ENCODE data around the gene RASSF3.
A peak's percentile ranks its signal among the peaks of the same experiment; 100 is the strongest.
"Not testable (repeated sequence)": the region's sequence is repeated elsewhere in the genome, so short reads cannot be mapped to it uniquely, and the experiment has no call there.

RASSF3 gene

DNA sequence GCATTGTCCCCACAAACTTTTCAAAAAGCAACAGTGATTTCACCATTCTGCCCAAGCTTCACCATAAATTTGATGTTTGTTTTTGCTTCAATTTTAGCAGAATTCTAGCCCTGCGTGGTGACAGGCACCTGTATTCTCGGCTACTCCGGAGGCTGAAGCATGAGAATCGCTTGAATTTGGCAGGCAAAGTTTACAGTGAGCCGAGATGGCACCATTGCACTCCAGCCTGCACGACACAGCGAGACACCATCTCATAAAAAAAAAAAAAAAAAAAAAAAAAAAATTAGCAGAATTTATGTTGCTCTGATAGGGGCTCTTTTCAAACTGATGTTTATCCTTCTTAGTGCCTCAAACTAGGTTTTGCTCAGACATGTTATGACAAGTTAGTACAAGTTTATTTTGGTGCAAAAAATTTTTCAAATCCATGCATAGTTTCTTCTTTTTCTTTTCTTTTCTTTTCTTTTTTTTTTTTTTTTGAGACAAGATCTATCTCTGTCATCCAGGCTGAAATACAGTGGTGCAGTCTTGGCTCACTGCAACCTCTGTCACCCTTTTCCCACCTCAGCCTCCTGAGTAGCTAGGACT lies 24.3 kb downstream of the RASSF3 start:
- no peak for DNase-seq (ENCODE audit: low spot score)

DNA sequence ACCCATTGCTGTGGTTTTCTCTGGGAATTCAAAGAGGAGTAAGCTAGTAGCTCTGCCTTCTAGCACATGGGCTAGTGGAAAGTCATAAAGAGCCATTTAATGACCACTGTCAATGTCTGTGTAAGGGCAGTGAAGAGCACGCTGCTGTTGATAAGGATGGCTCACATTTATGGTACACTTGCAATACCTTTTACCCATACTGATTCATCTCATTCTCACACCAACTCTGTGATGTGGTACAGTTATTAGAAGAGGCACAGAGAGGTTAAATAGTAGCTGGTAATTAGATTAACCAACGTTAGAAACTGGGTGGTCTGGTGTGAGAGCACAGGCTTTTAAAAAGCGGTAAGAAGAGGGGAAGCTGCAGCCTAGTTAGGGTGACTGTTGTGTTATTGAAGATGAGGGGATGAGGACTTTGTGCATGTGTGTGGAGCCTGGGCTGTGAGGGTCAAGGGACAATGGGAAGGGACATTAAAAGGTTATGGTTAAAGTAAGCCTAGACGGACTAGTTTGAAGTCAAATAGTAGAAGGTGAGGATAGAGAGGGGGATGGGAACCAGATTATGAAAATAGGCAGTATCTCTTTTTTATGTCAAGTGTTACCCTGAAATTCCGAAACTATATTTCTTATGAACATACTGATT lies 25.2 kb downstream of the RASSF3 start:
- no peak for DNase-seq (ENCODE audit: low spot score)

DNA sequence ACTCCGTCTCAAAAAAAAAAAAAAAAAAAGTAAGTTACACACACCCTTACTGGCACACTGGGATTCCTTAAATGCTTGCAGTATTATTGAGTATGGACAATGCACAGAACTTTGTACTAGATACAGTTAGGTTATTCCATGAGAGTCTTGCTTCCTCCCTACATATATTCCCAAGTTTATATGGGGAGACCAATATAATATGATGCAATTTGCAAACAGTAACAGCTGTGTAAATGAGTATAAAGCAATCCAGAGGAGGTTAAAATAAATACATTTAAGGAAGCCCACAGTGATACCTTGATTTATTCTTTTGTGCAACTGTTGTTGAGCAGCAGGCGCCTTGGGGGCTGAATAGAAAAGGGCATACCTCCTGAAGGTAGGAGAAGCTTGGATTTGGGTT lies 26.6 kb downstream of the RASSF3 start:
- no peak for DNase-seq (ENCODE audit: low spot score)

DNA sequence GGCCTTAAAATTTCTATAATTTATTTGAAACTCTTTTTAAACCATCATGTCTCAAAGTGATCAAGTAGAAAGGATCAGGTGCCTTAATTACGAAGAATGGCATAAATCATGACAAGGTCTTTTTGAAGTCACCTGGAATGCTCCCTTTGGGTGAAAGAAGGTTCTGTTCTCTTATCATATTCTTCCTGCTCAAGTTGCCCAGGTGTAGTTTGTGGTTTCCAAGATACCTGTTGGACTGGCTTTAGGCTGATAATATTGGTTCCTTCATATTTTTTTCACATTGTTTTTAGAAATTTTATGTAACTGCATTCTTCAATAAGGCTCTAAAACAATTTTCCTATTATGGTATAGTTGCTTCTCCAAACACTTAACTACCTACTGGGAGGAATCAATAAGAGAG lies 29.2 kb downstream of the RASSF3 start:
- DNase-seq (ENCODE audit: low spot score), result no peak

DNA sequence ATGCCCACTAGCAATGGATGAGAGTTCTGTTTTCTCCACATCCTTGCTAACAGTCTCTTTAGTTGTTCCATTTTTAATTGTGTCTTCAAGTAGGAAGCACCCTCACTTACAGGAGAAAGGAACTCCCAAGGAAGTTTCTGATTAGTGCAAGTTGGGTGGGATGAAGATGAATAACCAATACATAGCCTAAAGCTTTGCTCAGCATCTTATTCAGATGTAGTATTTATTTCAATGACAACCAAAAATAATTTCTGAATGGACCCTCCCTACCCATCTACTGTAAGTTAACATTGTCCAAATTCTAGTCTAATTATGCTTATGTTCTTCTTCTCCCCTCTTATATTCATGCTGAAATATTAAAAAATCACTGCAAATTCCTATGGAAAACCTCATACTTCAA lies 36.0 kb downstream of the RASSF3 start:
- no peak for DNase-seq (ENCODE audit: low spot score)

DNA sequence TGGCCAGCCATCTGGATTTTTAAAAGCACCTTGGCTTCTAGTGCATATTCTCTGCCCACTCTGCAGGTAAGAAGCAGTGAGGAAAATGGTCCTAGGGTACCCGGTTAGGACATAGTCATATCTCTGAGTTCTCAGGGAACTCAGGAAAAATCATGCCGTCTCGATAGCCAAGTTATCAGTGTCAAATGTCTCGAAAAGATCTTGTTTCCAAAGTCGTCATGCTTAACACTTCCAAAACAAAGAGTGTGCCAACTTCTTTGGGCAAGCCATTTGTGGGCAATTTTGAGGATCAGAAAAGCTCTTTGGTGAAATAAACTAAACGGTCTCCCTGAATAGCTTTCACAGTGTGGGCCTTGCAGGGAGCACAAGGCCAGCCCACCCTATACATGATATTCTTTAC lies 39.2 kb downstream of the RASSF3 start:
- no peak for DNase-seq (ENCODE audit: low spot score)

DNA sequence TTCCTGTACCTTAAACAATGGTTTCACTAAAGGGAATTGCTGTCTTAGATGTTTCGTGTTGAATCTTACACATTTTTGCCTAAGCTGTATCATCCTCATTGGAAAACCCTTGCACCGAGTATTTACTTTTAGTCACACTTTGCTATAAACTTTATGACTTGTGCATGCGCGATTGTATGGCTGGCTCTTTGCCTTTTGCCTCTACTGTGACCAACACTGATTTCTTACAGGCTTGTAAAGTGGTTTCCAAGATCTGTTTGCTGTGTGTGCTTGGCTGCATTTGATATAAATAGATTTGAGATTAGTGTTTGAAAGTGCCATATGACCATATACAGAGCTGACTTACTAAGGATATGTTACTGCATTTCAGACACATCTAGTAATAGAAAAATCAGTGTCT lies 40.5 kb downstream of the RASSF3 start:
- no peak for DNase-seq (ENCODE audit: low spot score)

DNA sequence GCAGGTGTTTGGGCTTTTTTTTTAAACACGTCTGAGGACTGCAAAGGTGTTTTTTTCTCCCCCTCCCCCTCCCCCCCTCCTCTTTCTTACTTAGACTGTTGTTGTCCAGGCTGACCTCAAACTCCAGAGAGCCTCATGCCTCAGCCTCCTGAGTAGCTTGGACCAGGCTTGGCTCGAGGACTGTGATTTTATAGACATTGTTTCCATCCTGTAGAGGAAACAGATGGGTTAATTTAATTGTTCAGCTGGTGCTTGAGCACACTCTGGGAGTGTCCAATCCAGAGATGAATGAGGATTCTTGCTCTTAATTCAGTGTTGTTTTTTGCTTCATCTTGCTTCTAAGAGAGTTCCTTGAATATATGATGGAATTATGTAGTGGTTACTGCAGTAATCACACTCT lies 42.1 kb downstream of the RASSF3 start:
- DNase-seq (ENCODE audit: low spot score), result no peak

DNA sequence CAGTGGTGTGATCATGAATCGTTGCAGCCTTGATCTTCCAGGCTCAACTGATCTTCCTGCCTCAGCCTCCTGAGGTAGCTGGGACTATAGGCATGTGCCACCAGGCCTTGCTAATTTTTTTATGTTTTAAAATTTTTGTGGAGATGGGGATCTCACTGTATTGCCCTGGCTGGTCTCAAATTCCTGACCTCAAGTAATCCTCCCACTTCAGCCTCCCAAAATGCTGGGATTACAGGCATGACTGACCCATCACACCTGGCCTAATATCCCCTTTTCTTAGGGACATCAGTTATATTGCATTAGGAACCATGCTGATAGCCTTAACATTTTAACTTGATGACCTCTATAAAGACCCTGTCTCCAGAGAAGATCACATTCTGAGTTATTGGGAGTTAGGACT lies 42.8 kb downstream of the RASSF3 start:
- DNase-seq (ENCODE audit: low spot score), result no peak

DNA sequence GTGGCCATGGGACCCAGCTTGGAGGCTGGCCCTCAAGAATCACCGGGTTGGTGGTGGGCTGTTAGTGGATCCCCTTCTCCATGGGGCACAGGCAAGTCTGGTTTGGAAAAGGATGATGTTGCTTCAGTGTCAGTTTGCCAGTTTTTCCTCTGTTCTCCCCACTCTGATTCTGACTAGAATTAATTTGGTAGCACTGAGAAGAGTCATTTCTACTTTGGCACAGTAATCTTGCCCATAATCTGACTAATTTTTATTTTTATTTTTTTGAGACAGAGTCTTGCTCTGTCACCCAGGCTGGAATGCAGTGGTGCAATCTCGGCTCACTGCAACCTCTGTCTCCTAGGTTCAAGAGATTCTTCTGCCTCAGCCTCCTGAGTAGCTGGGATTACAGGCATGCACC lies 43.6 kb downstream of the RASSF3 start:
- not testable (repeated sequence) for DNase-seq (ENCODE audit: low spot score)

DNA sequence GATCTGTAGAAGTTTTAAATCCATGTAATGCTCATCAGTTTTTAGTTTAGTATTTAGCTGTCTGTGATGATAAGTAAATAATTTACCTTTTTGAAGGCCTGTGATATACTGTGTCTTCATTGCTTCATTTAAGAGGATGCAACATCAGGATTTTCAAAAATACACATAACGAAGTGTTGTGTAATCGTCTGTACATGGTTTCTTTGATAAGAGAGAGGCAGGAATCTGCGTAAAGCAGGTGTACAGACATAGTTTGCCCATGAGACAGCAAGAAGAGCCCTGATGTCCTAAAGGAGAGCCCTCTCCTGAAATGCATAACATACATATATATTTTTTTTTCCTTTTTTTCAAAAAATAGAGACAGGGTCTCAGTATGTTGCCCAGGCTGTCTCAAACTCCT lies 44.8 kb downstream of the RASSF3 start:
- DNase-seq (ENCODE audit: low spot score), result no peak

DNA sequence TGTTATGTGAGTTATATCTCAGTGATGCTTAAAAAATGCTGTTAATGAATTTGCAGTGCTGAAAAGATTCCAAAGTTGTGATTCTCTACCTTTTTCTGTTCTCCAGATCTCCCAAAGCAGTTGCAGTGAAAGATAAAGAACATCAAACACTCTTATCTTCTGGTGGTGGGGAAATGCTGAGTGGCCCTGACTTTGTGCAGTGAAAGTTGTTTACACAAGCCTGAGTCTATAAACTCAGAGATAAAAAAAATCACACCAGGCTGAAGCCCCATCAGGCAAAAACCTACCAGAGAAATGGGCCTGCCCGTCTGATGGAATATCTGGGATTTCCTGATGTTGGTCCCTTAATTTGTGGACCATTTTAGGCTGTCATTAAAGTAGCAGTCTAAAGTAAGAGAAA lies 46.1 kb downstream of the RASSF3 start:
- DNase-seq (ENCODE audit: low spot score), result no peak

DNA sequence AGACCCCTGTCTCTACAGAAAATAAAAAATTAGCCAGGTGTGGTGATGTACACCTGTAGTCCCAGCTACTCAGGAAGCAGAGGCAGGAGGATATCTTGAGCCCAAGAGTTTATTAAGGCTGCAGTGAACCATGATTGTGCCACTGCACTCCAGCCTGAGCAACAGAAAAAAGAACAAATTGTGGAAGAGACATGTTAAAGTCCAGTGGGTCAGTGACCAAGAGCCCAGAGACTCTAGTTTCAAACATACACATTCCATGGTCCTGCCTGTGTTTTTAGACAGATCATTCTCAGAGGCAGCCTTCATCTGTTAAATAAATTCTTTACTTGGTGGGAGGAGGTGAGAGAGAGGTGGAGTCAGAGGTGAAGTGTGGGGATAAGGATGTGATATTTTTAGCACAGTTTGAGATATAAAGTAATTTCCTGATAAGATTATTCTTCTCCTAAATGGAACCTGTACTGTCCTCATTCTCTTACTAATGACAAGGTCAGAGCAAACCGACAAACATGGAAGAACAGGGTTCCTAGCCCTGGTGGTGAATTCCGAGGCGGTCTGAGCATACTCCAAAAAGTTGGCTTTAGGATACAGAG lies 48.7 kb downstream of the RASSF3 start:
- DNase-seq (ENCODE audit: low spot score), result no peak

DNA sequence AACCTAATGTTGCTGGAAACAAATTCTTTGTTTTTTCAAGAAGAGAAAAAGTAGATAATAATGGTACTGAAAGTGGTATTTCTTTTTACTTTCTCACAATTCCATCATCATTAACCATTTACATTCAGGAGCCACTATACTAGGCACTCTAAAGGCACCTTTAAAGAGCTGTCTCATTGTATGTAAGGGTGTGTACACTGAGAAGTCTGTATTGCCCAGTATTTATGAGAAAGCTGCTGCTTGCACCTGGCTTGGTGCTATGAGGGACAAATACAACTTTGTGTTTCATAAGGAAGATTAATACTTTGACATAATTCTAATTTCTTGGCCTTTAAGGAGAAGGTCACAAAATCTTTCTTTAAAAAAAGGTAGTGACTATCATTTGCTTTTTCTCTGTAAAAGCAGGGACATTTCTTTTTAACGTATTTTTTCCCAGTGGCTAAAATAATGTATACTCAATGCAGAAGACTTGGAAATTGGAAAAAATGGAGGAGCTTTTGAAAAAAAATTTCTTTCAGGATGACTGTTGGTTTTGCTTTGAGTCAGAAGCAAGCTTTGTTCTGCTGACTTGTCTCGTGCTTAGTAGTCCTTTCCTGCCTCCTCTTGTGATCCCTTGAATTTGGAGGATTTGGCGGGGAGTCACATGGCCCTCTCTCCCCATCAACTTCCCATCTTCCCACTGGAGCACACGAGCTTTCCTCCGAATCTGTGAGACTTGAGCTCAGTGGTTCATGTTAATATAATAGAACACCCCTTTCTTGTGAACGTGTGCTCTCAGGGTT lies 50.1 kb downstream of the RASSF3 start:
- DNase-seq (ENCODE audit: low spot score), result no peak

DNA sequence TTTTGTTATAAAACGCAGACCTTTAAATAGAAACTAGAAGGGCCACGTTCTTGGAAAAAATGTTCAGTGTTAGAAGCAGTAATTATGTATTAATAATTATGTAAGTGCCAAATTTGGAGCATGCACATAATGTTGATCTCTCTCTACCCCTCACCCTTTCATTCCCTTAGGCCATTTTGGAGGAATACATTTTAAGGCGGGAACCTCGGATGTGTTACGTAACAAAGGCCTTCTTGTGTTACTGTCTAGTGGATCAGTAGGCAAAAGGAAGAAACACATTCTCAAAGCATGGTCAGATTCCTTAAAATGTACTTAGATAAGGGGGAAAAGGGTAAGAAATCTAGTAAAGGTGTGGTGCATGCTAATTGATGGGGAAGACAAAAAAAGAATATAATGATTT lies 52.7 kb downstream of the RASSF3 start:
- DNase-seq (ENCODE audit: low spot score), result no peak

DNA sequence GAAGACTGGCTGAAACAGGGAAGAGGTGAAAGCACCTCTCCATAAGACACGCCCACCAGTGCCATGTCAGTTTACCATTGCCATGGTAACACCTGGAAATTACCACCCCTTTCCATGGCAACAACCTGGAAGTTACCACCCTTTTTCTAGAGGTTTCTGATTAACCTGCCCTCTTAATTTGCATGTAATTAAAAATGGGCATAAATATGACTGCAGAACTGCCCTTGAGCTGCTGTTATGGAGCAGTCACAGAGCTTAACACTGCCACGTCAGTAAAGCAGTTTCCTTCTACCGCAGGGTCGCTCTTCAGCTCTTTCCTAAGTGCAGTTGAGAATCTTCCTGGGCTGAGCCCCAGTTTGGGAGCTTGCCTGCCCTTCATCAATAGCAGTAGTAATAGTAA lies 55.2 kb downstream of the RASSF3 start:
- peak; percentile 95 for DNase-seq (ENCODE audit: low spot score)

DNA sequence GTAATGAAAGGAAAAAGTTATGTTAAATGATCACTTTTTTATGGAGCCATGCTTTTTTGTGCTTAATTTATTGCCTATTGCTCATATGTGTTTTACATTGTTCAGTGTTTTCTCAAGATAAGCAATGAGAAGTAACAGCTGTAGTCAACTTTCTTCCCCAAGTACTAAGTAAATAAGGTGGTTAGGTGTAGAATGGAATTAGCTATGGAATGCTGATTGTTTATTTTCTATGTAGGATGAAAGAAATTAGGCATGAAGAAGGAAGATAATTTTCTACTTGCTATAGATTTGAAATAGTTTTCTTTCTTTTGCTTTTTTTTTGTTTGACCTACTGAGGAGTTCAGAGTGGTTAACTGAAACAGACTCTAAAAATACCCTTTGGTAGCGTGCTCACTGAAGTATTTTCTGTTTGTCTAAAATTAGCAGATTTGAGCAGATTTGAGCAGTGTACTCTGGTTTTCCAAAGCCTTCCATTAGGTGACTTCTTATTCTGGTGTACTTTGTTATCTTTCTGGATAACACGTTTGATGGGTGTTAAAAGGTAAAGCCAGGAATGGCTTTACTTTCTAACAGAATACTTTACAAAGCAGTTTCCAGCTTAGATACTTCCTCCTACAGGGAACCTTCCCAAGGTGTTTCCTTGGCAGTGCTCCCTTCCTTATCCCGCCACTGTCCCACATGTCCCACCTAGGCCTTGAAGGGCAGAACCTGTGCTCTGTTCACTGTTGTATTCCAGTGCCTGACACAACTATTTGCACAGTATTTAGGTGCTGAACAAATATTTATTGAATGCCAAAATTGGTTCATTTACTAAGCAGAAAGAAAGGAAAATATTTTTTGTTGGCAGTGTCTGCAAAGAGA lies 56.0 kb downstream of the RASSF3 start:
- peak; percentile 50 for DNase-seq (ENCODE audit: low spot score)

DNA sequence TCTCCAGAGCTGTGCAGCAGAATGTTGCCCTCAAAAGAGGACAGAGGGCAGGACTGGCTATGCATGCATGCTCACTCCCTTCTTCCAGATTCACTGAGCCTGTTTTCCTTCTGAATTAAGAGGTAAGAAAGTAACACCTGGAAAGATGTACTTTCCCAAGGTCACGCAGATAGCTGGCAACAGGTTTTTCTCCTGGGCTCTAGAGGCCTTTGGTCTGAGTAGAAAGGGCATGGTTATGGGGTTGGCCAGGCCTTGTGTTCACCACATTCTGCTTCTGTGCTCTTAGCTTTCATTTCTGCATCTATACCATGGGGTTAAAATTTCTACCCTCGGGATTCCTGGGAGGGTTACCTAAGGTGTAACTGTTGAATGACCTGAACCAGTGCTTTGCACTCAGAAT lies 57.5 kb downstream of the RASSF3 start:
- no peak for DNase-seq (ENCODE audit: low spot score)

DNA sequence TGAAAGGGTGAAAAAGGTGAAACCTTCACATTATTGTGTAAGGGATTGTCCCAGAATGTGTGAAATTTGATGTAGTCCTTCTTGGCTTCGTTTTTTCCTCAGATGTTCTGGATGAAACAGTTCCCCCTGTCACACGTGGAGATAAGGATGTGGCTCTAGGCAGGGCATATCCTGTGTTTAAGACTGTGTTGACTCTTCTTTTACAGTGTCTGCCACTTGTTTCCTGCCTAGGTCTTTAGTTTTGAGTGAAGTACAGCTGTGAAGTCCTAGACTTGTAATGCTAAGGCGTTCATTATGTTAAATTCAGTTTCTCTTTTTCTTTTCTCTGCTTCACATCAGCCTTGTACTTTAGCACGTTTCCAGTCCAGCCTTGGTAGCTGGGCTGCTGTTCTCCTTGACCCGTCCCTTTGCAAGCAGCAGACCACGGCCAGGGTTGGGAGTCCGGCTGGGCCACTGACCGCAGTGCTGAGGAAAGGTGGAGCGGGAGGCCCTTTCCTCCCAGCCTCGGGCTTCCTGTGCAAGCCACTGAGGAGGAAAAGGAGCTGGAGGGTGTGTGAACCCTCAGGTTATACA lies 59.1 kb downstream of the RASSF3 start:
- DNase-seq (ENCODE audit: low spot score), result peak; percentile 73

DNA sequence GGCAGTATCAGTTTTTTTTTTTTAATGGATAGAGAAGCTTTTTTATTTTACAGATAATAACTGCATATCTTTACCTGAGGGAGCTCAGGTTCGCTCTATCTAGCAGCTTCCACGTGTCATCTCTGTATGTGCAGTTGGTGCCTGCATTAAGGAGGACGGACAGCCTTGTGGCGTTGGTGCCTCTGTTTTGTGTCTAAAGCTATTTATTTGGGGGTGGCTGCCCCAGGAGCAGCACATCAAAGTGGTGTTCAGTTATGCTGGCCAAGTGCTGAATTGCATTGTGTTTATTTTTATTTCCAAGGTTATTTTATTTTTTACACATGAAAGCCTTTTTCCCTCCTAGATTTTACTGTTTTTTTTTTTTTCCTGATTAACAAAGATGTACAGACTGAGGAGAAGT lies 59.7 kb downstream of the RASSF3 start:
- DNase-seq (ENCODE audit: low spot score), result peak; percentile 36

DNA sequence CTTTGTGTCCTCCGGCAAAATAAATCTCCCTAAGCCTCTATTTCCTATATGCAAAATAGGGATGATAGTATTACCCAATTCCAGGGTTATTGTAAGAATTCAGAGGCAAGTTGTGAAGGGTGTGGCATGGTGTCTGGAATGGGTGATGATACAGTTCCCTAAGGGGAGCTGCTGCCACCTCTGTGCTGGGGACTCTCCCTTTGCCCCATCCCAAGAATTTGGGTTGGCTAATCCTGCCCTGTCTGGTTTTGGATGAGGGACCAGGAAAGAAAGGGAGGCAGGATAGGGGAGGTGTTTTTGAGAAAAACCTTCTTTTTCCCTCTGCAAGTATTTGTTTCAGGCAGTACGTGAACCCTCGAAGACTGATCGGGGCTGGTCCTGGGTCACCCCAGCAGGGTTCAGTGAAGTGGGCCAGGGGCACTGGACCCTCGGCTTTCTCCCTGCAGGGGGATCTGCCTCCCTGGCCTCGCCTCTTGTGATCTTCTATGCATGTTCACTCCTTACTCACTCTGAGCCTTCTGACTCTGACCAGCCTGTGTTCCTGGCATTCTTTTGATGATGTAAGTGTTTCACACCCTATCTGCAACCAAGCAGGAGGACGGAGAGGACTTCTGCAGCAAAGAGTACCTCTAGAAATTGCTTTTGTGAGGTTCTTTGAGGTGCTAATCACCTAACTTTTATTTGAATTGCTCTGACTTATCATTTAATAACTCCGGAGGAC lies 60.8 kb downstream of the RASSF3 start:
- no peak for DNase-seq (ENCODE audit: low spot score)
